Tibial artery (tissue), 4 donors: ENCODE measurements around the gene CYP19A1.

ENCODE experiments used
- DNase-seq, 2 donors: peaks; one replicate each; pipeline ENCODE4 v3.0.0-alpha.2; 2019
- H3K27ac ChIP-seq, 2 donors: fragments of 200-600 bp; sonication (generic) in 1 of 2; 1 replicate in 1 of 2; 2 replicates in 1 of 2; pipeline ENCODE4 v1.5.1; 2018 to 2019; ENCODE audit warnings: mild to moderate bottlenecking in 1 of 2
- H3K27me3 ChIP-seq, 2 donors: fragments of 200-600 bp; sonication (generic) in 1 of 2; one replicate each; pipeline versions ENCODE4 v1.5.1 to v1.6.0; 2016 to 2019
- H3K36me3 ChIP-seq, 3 donors: fragments of 200-600 bp; sonication (generic) in 2 of 3; one replicate each; pipeline ENCODE4 v1.5.1; 2016 to 2019; ENCODE audit warnings: mild to moderate bottlenecking in 2 of 3
- H3K4me1 ChIP-seq, 4 donors: fragments of 200-600 bp; sonication (generic) in 2 of 4; 1 replicate in 3 of 4; 2 replicates in 1 of 4; pipeline ENCODE4 v1.5.1; 2016 to 2019
- H3K4me3 ChIP-seq, 2 donors: fragments of 200-600 bp; sonication (generic) in 1 of 2; 1 replicate in 1 of 2; 2 replicates in 1 of 2; pipeline ENCODE4 v1.5.1; 2018 to 2019; ENCODE audit warnings: mild to moderate bottlenecking in 2 of 2
- H3K9me3 ChIP-seq, 3 donors: fragments of 200-600 bp; sonication (generic) in 1 of 3; one replicate each; pipeline ENCODE4 v1.5.1; 2016 to 2019
- intact Hi-C: fragments of 100-400 bp; cut with DNase I; formaldehyde crosslinking; loops from one replicate; pipeline ENCODE4 v1.15.0; 2023; ENCODE audit warnings: low total_unique reads
- TF ChIP-seq, protein P1 (sequence below), 2 experiments: fragments of 200-600 bp in 1 of 2; fragments of 450-650 bp in 1 of 2; IDR thresholded peaks; one replicate each; pipeline ENCODE4 v1.5.1; 2017 to 2019; ENCODE audit warnings: antibody characterized with exemption in 2 of 2, mild to moderate bottlenecking in 1 of 2, moderate library complexity in 1 of 2

The CYP19A1 gene

GRCh38 chr15:51184627-51185026 lies 153.8 kb downstream of the CYP19A1 start:
- Histone ChIP-seq H3K4me1 (peaks cover 0 to 10% (median 6%) of the 10 kb centered on the region in 4 donors), H3K27ac (no peak overlapping the region), H3K4me3 (no peak overlapping the region), H3K9me3 (no peaks in the 10 kb centered on the region), H3K36me3 (no peaks in the 10 kb centered on the region), H3K27me3 (no peaks in the 10 kb centered on the region)
- intact Hi-C loops = no loop called here
- TF ChIP-seq, protein P1, sequence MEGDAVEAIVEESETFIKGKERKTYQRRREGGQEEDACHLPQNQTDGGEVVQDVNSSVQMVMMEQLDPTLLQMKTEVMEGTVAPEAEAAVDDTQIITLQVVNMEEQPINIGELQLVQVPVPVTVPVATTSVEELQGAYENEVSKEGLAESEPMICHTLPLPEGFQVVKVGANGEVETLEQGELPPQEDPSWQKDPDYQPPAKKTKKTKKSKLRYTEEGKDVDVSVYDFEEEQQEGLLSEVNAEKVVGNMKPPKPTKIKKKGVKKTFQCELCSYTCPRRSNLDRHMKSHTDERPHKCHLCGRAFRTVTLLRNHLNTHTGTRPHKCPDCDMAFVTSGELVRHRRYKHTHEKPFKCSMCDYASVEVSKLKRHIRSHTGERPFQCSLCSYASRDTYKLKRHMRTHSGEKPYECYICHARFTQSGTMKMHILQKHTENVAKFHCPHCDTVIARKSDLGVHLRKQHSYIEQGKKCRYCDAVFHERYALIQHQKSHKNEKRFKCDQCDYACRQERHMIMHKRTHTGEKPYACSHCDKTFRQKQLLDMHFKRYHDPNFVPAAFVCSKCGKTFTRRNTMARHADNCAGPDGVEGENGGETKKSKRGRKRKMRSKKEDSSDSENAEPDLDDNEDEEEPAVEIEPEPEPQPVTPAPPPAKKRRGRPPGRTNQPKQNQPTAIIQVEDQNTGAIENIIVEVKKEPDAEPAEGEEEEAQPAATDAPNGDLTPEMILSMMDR (IDR thresholded peaks at IDR 0.05) = no peak
- no peak for DNase-seq

- intact Hi-C loops = no loop called here
- Histone ChIP-seq H3K36me3 (no peaks in the 10 kb centered on the region), H3K4me3 (no peak overlapping the region), H3K27me3 (no peaks in the 10 kb centered on the region), H3K4me1 (no peaks in the 10 kb centered on the region), H3K27ac (no peak overlapping the region), H3K9me3 (no peaks in the 10 kb centered on the region)
- DNase-seq = no peak
- TF ChIP-seq, protein P1 (IDR thresholded peaks at IDR 0.05) = no peak
Observed at GRCh38 chr15:51183076-51183475, 155.3 kb downstream of the CYP19A1 start.

GRCh38 chr15:51181905-51182304 lies 156.5 kb downstream of the CYP19A1 start:
- TF ChIP-seq, protein P1 (IDR thresholded peaks at IDR 0.05) = no peak
- H3K36me3 ChIP-seq = no peaks in the 10 kb centered on the region
- DNase-seq = no peak
- H3K4me3 ChIP-seq = no peak overlapping the region
- H3K4me1 ChIP-seq = no peaks in the 10 kb centered on the region
- intact Hi-C loops = no loop called here
- no peak overlapping the region for H3K27ac ChIP-seq
- no peaks in the 10 kb centered on the region for H3K9me3 ChIP-seq
- H3K27me3 ChIP-seq = no peaks in the 10 kb centered on the region

GRCh38 chr15:51181221-51181620 lies 157.2 kb downstream of the CYP19A1 start:
- Histone ChIP-seq H3K36me3 (no peaks in the 10 kb centered on the region), H3K4me3 (no peak overlapping the region), H3K27ac (no peak overlapping the region), H3K4me1 (no peaks in the 10 kb centered on the region), H3K27me3 (no peaks in the 10 kb centered on the region), H3K9me3 (no peaks in the 10 kb centered on the region)
- TF ChIP-seq, protein P1 (IDR thresholded peaks at IDR 0.05) = no peak
- intact Hi-C loops = no loop called here
- no peak for DNase-seq

GRCh38 chr15:51180534-51180933 lies 157.9 kb downstream of the CYP19A1 start:
- intact Hi-C loops = no loop called here
- Histone ChIP-seq H3K36me3 (no peaks in the 10 kb centered on the region), H3K4me3 (no peak overlapping the region), H3K27me3 (no peaks in the 10 kb centered on the region), H3K9me3 (no peaks in the 10 kb centered on the region), H3K27ac (no peak overlapping the region), H3K4me1 (no peaks in the 10 kb centered on the region)
- TF ChIP-seq, protein P1 (IDR thresholded peaks at IDR 0.05) = no peak
- DNase-seq = no peak

GRCh38 chr15:51180011-51180410 lies 158.4 kb downstream of the CYP19A1 start:
- Histone ChIP-seq H3K4me1 (no peaks in the 10 kb centered on the region), H3K27me3 (no peaks in the 10 kb centered on the region), H3K9me3 (no peaks in the 10 kb centered on the region), H3K27ac (no peak overlapping the region), H3K36me3 (no peaks in the 10 kb centered on the region), H3K4me3 (no peak overlapping the region)
- DNase-seq = no peak
- intact Hi-C loops = no loop called here
- TF ChIP-seq, protein P1 (IDR thresholded peaks at IDR 0.05) = no peak
